PC-3 (cell line): ENCODE data around the gene SLC37A4.
"Not testable (repeated sequence)": the region's sequence is repeated elsewhere in the genome, so short reads cannot be mapped to it uniquely, and the experiment has no call there.

Experiments
- EZH2 ChIP-seq: fragments of 300-600 bp; sonication (generic); IDR thresholded peaks from one replicate; pipeline ENCODE4 v1.6.1; 2017; ENCODE audit warnings: antibody characterized with exemption, mild to moderate bottlenecking, low read length; ENCODE audit not compliant: unreplicated experiment
- TF ChIP-seq, protein P1 (sequence below): fragments of 300-600 bp; sonication (generic); conservative IDR thresholded peaks from 2 replicates; pipeline ENCODE4 v1.5.1; 2017; ENCODE audit warnings: antibody characterized with exemption, low read depth, mild to moderate bottlenecking, low read length

DNA sequence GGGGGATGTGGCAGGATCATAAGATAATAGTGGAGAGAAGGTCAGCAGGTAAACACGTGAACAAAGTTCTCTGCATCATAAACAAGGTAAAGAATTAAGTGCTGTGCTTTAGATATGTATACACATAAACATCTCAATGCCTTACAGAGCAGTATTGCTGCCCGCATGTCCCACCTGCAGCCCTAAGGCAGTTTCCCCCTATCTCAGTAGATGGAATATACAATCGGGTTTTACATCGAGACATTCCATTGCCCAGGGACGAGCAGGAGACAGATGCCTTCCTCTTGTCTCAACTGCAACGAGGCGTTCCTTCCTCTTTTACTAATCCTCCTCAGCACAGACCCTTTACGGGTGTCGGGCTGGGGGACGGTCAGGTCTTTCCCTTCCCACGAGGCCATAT is 8.8 kb upstream of the SLC37A4 start:
- TF ChIP-seq EZH2: not testable (repeated sequence)
- TF ChIP-seq, protein P1, sequence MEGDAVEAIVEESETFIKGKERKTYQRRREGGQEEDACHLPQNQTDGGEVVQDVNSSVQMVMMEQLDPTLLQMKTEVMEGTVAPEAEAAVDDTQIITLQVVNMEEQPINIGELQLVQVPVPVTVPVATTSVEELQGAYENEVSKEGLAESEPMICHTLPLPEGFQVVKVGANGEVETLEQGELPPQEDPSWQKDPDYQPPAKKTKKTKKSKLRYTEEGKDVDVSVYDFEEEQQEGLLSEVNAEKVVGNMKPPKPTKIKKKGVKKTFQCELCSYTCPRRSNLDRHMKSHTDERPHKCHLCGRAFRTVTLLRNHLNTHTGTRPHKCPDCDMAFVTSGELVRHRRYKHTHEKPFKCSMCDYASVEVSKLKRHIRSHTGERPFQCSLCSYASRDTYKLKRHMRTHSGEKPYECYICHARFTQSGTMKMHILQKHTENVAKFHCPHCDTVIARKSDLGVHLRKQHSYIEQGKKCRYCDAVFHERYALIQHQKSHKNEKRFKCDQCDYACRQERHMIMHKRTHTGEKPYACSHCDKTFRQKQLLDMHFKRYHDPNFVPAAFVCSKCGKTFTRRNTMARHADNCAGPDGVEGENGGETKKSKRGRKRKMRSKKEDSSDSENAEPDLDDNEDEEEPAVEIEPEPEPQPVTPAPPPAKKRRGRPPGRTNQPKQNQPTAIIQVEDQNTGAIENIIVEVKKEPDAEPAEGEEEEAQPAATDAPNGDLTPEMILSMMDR: not testable (repeated sequence)
